ENCODE data around the gene TPP1.

The TPP1 gene

DNA sequence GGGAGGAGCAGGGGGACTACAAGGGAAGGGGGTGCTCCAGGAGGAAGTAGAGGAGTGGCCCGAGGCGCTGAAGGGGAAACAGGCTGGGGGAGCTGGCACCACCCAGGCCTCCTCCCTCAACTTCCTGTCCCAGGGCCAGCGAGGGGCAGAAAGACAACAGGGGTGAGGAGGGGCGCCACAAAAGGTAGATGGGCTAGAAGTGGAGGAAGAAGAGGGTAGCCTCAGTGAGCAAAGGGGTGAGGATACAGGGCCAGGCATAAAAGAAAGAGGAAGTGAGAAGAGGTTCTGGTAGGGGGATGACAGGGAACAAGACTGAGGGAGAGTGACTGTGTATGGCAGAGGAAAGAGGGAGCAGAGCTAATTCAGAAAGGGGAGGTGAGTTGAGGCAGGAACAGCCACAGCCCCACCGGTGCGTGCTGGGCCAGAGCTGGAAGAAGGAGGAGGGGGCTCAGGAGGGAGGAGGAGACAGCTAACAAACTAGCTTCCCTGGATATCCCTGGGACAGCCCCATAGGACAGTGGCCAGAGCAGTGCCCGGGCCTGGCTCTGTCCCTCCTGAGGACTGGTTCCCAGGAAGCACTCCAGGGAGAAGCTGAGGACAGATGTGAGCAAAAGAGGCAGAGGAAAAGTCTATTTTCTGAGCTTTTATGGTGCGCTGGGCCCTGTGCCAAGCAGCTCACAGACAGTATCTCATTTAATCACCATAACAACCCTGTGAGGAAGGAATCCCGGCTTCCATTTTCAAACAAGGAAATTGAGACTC is 27.9 kb upstream of the TPP1 start:
- peak; percentile 34 for DNase-seq

GRCh38 chr11:6646576-6646917 is 27.3 kb upstream of the TPP1 start:
- no peak for DNase-seq

DNA sequence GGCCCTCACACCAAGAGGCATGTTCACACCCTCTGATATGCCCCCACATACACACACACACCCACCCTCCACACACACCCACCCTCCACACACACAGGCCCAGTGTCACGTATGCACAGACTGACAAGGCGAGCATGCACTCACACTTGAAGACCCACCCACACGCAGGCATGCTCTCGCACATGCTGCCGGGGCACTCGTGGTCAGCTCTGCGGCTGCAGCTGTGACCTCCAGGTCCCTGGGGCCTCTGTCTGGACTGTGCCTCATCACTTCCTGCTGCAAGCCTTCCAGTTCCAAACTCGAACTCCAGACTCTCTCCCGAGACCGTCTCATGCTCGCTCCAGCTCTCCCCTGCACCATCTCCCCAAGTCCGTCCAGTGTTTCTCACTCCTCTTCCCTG is 26.8 kb upstream of the TPP1 start:
- DNase-seq = no peak

GRCh38 chr11:6642957-6643356 is 23.7 kb upstream of the TPP1 start:
- DNase-seq = no peak

DNA sequence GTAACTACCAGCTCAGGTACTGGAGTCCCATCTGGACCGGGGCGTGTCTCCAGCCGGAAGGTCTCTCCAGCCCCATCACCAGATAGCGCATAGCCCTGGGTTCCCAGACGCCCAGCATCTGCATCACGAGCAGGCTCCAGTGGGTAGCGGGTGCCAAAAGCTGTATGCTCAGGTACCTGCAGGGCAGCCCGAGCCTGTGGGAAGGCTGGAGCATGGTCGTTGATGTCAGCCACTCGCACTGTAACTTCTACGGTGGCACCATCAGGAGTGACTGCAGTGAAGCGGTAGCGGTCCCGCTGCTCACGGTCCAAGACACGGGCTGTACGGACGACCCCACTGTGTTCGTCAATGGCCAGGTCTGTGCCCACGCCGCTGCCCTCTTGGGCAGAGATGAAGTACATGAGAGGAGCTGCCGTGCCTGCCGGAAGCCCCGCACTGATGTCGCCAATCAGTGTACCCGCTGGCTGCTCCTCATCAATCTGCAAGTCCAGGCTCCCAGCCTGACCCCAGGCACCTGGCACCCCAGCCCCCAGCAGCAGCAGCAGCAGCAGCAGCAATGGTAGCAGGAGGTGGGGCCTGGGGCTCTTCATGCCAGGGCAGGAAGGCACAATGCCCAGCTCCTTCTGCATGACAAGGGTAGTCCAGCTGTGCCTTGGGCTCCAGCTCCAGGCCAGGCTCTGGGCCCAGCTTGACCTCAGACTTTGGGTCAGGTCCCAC is 21.9 kb upstream of the TPP1 start:
- no peak for DNase-seq

GRCh38 chr11:6640036-6640984 is 21.1 kb upstream of the TPP1 start:
- no peak for DNase-seq

DNA sequence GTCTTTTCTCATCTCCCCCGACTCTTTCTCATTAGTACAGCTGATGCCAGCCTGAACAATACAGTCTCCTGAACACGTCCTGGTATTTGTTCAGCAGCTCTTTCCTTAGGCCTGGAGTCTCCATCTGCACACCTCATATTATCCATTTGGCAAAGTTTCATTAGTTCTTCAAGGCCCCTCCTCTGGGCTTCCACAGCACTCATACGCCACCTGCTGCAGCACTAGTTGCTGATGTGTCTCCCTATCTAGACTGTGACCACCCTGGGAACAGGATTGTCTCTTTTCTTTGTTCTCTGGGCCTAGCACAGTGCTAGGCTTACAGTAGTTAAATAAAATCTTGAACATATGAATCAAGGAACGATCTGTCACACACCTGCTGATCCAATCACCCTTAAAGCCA is 19.2 kb upstream of the TPP1 start:
- no peak for DNase-seq

GRCh38 chr11:6637871-6638270 is 18.6 kb upstream of the TPP1 start:
- no peak for DNase-seq

DNA sequence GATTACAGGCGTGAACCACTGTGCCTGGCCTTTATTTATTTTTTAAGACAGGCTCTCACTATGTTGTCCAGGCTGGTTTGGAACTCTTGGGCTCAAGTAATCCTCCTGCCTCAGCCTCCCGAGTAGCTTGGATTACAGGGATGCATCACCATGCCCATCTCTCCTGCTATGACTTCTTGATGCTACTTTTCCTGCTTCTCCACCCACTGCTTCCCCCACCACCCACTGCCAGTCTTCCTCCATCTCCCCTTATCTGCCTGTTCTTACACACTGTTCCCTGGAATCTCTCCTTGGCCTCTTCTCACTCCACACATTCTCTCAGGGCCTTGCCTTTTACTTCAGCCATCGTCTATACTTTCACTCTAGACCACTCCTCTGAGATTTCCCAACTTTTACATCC is 17.3 kb upstream of the TPP1 start:
- no peak for DNase-seq

GRCh38 chr11:6635082-6635932 is 16.1 kb upstream of the TPP1 start:
- DNase-seq = no peak

GRCh38 chr11:6634534-6634933 is 15.3 kb upstream of the TPP1 start:
- DNase-seq = no peak

DNA sequence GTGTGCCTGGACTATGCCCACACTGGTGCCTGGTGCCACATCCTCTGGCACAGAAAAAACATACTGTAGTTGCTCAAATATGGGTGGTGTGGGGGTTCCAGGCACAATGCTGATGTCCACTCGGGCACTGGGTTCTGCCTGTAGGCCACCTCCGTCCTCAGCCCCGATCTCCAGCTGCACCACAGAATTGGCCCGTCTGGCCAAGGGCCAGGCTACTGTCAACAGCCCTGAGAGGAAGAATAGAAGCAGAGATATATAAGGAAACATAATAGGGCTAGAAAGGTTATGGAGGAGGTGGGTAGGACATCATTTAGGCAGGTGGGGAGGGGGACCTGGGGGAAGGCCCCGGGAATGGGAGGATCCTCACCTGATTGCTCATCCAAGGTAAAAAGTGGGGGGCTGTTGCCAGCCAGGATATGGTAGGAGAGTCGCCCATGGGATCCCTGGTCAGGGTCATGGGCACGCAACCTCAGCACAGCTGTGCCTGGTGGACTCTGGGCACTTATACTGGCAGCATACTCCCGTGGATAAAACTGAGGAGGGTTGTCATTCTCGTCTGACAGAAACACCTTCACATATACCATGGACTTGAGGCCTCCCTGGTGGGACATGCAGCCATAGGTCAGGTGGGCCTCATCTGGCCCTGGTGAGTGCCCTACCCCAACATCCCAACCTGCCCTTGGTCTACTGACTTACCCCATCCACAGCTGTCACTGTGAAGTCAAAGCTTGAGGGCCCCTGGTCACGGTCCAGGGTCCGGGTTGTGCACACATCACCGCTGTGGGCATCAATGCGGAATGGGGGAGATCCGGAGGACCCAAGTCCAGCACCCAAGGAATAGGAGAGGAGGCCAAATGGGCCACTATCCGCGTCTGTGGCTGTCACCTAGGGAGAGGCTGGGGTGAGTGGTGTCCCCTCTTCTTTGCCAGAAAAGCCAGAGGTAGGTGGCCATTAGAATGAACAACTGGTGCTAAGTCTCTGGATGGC is 14.5 kb upstream of the TPP1 start:
- no peak for DNase-seq

DNA sequence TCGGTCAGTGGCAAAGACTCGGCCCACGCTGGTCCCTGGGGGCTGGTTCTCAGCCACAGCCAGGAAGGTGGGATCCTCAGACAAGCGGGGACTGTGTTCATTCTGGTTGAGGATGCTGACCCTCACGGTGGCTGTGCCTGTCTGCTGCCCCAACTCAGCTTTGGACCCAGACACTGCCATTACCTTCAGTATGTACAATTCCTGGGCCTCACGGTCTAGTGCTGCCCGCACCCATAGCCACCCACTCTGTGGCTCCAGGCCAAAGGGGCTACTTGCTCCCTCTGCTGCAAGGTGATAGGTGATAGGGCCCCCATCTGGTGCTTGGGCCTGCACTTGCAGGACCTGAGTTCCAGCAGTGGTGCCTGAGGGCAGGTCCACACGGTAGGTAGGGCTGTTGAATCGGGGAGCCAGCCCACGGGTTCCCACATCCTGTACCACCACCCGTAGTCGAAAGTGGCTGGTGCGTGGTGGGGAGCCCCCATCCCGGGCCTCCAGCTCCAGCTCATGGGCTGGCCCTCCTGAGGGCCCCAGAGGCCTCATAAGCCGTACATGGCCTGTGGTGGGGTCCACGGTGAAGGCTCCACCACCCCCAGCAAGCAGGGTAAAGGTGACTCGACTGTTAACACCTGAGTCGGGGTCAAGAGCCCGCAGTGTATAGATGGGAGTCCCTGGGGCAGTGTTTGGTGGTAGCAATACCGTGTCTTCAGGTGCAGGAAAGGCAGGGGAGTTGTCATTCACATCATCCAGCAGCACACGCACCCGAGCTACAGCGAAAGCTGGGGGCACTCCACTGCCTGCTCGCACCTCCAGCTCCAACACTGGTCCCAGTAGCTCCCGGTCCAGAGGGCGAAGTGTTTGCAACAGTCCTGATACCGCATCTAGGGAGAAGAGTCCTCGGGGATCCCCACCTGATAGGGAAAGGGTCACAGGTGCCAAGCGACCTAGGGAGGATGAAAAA is 13.2 kb upstream of the TPP1 start:
- no peak for DNase-seq

GRCh38 chr11:6631361-6631890 is 12.2 kb upstream of the TPP1 start:
- DNase-seq = no peak

GRCh38 chr11:6630632-6631291 is 11.5 kb upstream of the TPP1 start:
- no peak for DNase-seq

- no peak for DNase-seq
Measured at GRCh38 chr11:6629892-6630631, 10.8 kb upstream of the TPP1 start.

DNA sequence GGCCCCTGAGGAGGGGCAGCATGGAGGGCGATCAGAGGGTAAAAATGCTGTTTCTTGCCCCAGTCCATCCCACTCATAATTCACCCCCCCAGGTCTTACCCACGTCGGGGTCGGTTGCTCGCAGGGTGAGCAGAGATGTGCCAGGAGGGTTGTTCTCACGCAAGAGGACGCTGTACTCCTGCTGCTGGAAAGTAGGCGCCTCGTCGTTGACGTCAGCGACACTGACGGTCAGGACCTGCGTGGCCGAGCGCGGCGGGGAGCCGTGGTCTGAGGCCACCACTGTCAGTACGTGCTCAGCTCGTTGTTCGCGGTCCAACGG is 10.3 kb upstream of the TPP1 start:
- DNase-seq = no peak

GRCh38 chr11:6628526-6628925 is 9.3 kb upstream of the TPP1 start:
- no peak for DNase-seq

DNA sequence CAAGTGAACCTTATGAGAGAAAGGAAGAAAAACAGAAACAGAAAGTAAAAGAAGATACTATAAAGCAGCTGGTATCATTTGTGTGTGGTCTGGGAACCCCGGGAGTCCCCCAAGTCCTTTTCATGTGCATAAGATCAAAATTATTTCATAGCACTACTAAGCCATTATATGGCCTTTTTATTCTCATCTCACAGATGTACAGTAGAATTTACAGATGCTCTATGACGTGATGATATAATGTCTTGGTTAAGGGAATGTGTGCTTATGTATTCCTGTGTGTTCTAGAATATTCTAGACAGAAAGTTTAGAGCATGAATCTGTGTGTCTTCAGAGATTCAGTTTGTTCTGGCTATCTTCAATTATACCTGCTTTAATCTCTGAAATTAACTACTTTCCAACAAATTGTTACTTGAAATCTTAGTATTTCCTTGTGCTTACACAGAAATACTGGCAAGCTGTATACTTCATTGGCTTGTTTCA is 8.6 kb upstream of the TPP1 start:
- DNase-seq = no peak

Data from activated gamma-delta T cell treated with Interleukin-2 at 50 U/mL for 16 hours (primary cell).